ENCODE results near the gene FUT7.
"Not testable (repeated sequence)": the region's sequence is repeated elsewhere in the genome, so short reads cannot be mapped to it uniquely, and the experiment has no call there.

Gene FUT7

GRCh38 chr9:137049544-137050449, 17.9 kb upstream of the FUT7 start:
- DNase-seq, result no peak

- DNase-seq, result no peak
Measured at GRCh38 chr9:137048655-137049543, 17.0 kb upstream of the FUT7 start.

- DNase-seq, result no peak
Measured at GRCh38 chr9:137046088-137046787, 14.3 kb upstream of the FUT7 start, which contains the start of gene NPDC1. TSS of gene NPDC1 (minus strand) at chr9:137046177. CDS start at chr9:137045989, 188 bp downstream.

GRCh38 chr9:137045294-137046087, 13.6 kb upstream of the FUT7 start:
- no peak for DNase-seq

GRCh38 chr9:137044502-137045177, 12.8 kb upstream of the FUT7 start:
- no peak for DNase-seq

- DNase-seq, result no peak
Measured at GRCh38 chr9:137044037-137044436, 12.1 kb upstream of the FUT7 start.

- no peak for DNase-seq
Measured at GRCh38 chr9:137042751-137043727, 11.2 kb upstream of the FUT7 start.

GRCh38 chr9:137041124-137041523, 9.2 kb upstream of the FUT7 start:
- no peak for DNase-seq

GRCh38 chr9:137040568-137040967, 8.7 kb upstream of the FUT7 start:
- DNase-seq, result no peak

GRCh38 chr9:137039611-137040366, 7.9 kb upstream of the FUT7 start:
- no peak for DNase-seq

GRCh38 chr9:137038916-137039315, 7.0 kb upstream of the FUT7 start:
- no peak for DNase-seq

- DNase-seq, result no peak
Measured at GRCh38 chr9:137037483-137037882, 5.6 kb upstream of the FUT7 start.

- no peak for DNase-seq
Measured at GRCh38 chr9:137037035-137037434, 5.1 kb upstream of the FUT7 start.

- DNase-seq, result no peak
Measured at GRCh38 chr9:137035937-137036336, 4.0 kb upstream of the FUT7 start.

GRCh38 chr9:137035507-137035834, 3.6 kb upstream of the FUT7 start:
- DNase-seq, result no peak

GRCh38 chr9:137034709-137035506, 3.0 kb upstream of the FUT7 start:
- no peak for DNase-seq

GRCh38 chr9:137034039-137034708, 2.3 kb upstream of the FUT7 start:
- no peak for DNase-seq

- DNase-seq, result not testable (repeated sequence)
Measured at GRCh38 chr9:137033481-137033880, 1.6 kb upstream of the FUT7 start.

Measured in NCI-H1436 treated with DMSO at 0.1 percent for 48 hours (cell line).